H1 (cell line): ENCODE data around the gene NME8. TPM values are rescaled to one million over a fixed set of nuclear protein-coding genes. Genes with fewer than 3 reads are reported as not detected.

Source experiments
- NRF1 ChIP-seq: IDR thresholded peaks from 2 replicates; pipeline ENCODE4 v1.6.1; 2011; ENCODE audit warnings: mild to moderate bottlenecking, low read depth, low read length, improper control_type of control experiment
- SP2 ChIP-seq: IDR thresholded peaks from 2 replicates; pipeline ENCODE4 v1.6.1; 2012; ENCODE audit warnings: mild to moderate bottlenecking, low read length, inconsistent platforms
- ZNF274 ChIP-seq: IDR thresholded peaks from 2 replicates; pipeline ENCODE4 v1.7.0; 2012; ENCODE audit warnings: low read length, borderline replicate concordance; ENCODE audit errors: extremely low read depth
- polyA plus RNA-seq, 7 experiments: library from polyadenylated mRNA; depleted of rRNA in 3 of 7; stranded (reverse) in 5 of 7; unstranded in 2 of 7; fragments of >200 nt in 5 of 7; fragments of 200-250 nt in 2 of 7; gene quantifications; 1 replicate in 5 of 7; 2 replicates in 1 of 7; 4 replicates in 1 of 7; pipeline versions ENCODE4 v1.2.1 to v1.2.3, GENCODE V29; 2011 to 2013; ENCODE audit warnings: missing spikeins in 2 of 7, mixed read lengths in 2 of 7
- total RNA-seq: library from RNA; stranded (reverse); fragmentation: NEBNext Ultra II Directional; extraction: Animal tissue kit (Norgen Biotek cat#: 25700); gene quantifications from 2 replicates; pipeline ENCODE4 v1.2.1, GENCODE V29; 2021
- TF ChIP-seq, protein P1 (sequence below): fragments of 300-600 bp; sonication (generic); IDR thresholded peaks from 2 replicates; pipeline ENCODE4 v1.7.1; 2012; ENCODE audit warnings: low read length, moderate library complexity, mild to moderate bottlenecking, inconsistent platforms; ENCODE audit not compliant: insufficient replicate concordance
- TF ChIP-seq, protein P2 (sequence below): IDR thresholded peaks from 2 replicates; pipeline ENCODE4 v1.6.1; 2011; ENCODE audit warnings: low read depth, mild to moderate bottlenecking, low read length; ENCODE audit not compliant: insufficient read depth

The NME8 gene
- total and polyA plus RNA-seq, 2 of the 8 experiments (the other 6 are each of a cell fraction or from before 2014, with no cell fraction given): 0.22 to 0.44 TPM

DNA sequence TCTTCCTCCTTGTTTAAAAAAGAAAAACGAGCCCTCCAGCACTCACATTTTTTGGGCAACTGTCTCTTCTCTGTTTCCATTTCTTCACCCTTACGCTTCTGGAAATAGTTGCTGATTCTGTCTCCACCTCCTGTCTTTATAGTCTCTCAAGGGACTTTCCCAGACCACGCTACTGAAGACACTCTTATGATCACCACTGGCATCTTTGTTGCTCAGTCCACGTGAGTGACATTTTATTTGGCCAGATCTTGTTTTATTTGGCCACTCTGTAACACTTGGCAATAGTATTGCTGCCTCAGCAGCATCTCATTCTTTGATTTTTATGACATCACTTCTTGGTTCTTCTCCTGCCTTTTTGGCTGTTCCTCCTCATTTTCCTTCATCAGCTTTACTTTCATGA is 21.6 kb upstream of the NME8 start (continued):
- TF ChIP-seq, protein P1, sequence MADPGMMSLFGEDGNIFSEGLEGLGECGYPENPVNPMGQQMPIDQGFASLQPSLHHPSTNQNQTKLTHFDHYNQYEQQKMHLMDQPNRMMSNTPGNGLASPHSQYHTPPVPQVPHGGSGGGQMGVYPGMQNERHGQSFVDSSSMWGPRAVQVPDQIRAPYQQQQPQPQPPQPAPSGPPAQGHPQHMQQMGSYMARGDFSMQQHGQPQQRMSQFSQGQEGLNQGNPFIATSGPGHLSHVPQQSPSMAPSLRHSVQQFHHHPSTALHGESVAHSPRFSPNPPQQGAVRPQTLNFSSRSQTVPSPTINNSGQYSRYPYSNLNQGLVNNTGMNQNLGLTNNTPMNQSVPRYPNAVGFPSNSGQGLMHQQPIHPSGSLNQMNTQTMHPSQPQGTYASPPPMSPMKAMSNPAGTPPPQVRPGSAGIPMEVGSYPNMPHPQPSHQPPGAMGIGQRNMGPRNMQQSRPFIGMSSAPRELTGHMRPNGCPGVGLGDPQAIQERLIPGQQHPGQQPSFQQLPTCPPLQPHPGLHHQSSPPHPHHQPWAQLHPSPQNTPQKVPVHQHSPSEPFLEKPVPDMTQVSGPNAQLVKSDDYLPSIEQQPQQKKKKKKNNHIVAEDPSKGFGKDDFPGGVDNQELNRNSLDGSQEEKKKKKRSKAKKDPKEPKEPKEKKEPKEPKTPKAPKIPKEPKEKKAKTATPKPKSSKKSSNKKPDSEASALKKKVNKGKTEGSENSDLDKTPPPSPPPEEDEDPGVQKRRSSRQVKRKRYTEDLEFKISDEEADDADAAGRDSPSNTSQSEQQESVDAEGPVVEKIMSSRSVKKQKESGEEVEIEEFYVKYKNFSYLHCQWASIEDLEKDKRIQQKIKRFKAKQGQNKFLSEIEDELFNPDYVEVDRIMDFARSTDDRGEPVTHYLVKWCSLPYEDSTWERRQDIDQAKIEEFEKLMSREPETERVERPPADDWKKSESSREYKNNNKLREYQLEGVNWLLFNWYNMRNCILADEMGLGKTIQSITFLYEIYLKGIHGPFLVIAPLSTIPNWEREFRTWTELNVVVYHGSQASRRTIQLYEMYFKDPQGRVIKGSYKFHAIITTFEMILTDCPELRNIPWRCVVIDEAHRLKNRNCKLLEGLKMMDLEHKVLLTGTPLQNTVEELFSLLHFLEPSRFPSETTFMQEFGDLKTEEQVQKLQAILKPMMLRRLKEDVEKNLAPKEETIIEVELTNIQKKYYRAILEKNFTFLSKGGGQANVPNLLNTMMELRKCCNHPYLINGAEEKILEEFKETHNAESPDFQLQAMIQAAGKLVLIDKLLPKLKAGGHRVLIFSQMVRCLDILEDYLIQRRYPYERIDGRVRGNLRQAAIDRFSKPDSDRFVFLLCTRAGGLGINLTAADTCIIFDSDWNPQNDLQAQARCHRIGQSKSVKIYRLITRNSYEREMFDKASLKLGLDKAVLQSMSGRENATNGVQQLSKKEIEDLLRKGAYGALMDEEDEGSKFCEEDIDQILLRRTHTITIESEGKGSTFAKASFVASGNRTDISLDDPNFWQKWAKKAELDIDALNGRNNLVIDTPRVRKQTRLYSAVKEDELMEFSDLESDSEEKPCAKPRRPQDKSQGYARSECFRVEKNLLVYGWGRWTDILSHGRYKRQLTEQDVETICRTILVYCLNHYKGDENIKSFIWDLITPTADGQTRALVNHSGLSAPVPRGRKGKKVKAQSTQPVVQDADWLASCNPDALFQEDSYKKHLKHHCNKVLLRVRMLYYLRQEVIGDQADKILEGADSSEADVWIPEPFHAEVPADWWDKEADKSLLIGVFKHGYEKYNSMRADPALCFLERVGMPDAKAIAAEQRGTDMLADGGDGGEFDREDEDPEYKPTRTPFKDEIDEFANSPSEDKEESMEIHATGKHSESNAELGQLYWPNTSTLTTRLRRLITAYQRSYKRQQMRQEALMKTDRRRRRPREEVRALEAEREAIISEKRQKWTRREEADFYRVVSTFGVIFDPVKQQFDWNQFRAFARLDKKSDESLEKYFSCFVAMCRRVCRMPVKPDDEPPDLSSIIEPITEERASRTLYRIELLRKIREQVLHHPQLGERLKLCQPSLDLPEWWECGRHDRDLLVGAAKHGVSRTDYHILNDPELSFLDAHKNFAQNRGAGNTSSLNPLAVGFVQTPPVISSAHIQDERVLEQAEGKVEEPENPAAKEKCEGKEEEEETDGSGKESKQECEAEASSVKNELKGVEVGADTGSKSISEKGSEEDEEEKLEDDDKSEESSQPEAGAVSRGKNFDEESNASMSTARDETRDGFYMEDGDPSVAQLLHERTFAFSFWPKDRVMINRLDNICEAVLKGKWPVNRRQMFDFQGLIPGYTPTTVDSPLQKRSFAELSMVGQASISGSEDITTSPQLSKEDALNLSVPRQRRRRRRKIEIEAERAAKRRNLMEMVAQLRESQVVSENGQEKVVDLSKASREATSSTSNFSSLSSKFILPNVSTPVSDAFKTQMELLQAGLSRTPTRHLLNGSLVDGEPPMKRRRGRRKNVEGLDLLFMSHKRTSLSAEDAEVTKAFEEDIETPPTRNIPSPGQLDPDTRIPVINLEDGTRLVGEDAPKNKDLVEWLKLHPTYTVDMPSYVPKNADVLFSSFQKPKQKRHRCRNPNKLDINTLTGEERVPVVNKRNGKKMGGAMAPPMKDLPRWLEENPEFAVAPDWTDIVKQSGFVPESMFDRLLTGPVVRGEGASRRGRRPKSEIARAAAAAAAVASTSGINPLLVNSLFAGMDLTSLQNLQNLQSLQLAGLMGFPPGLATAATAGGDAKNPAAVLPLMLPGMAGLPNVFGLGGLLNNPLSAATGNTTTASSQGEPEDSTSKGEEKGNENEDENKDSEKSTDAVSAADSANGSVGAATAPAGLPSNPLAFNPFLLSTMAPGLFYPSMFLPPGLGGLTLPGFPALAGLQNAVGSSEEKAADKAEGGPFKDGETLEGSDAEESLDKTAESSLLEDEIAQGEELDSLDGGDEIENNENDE: no peak
- no peak for TF ChIP-seq NRF1
- TF ChIP-seq SP2: no peak
- TF ChIP-seq, protein P2, sequence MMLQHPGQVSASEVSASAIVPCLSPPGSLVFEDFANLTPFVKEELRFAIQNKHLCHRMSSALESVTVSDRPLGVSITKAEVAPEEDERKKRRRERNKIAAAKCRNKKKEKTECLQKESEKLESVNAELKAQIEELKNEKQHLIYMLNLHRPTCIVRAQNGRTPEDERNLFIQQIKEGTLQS: no peak
- TF ChIP-seq ZNF274: no peak
- TF ChIP-seq, all 59 proteins: peak for 0
